Caki2 (cell line): ENCODE data around the gene ZBTB46. TPM values are rescaled to one million over a fixed set of nuclear protein-coding genes. Genes with fewer than 3 reads are reported as not detected.
"Not testable (repeated sequence)": the region's sequence is repeated elsewhere in the genome, so short reads cannot be mapped to it uniquely, and the experiment has no call there.

Experiments used
- DNase-seq: peaks from one replicate; pipeline ENCODE4 v3.0.0-alpha.2; 2015; ENCODE audit warnings: low read depth
- in situ Hi-C: cut with HindIII; loops from 2 replicates; pipeline ENCODE4 v1.10.0; 2016; ENCODE audit warnings: low sequenced_read_pairs, low pct_unique_long_range_greater_than_20kb, mixed read lengths
- total RNA-seq: library from RNA; depleted of rRNA; stranded (reverse); fragments of >200 nt; shearing (Covaris generic); gene quantifications from 2 replicates; pipeline ENCODE4 v1.2.3, GENCODE V29; 2014; ENCODE audit warnings: low replicate concordance

The ZBTB46 gene
- total RNA-seq, 1 experiment from 2014 or later, result 9.6 TPM

DNA sequence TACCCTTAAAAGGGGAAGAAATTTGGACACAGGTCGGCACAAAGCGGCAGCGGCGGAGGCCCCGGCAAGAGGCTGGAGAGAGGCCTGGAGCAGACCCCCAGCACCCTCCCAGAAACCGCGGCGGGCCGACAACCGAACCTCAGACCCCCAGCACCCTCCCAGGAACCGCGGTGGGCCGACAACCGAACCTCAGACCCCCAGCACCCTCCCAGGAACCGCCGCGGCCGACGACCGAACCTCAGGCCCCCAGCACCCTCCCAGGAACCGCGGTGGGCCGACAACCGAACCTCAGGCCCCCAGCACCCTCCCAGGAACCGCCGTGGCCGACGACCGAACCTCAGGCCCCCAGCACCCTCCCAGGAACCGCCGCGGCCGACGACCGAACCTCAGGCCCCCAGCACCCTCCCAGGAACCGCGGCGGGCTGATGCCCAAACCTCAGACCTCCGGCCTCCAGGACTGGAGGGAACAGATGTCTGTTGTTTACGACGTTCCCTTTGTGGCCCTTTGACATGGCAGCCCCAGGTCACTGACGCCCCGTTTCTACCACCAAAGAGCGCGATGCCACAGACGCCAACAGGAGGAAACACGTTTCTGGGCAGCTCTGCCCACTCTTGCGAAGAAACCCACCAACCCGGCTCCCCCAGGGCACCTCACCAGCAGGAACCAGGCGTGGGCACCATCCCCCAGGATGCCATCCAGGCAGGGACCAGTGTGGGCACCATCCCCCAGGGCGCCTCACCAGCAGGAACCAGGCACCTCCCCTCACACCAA is 28.4 kb downstream of the ZBTB46 start:
- no peak for DNase-seq
- in situ Hi-C loops, result no loop called here

- DNase-seq, result peak; percentile 60
- in situ Hi-C loops, result not testable (repeated sequence)
These were observed 29.9 kb downstream of the ZBTB46 start for GRCh38 chr20:63801174-63801573.

- in situ Hi-C loops, DNase-seq: not testable (repeated sequence)
These were observed 30.7 kb downstream of the ZBTB46 start for GRCh38 chr20:63800411-63800810.

DNA sequence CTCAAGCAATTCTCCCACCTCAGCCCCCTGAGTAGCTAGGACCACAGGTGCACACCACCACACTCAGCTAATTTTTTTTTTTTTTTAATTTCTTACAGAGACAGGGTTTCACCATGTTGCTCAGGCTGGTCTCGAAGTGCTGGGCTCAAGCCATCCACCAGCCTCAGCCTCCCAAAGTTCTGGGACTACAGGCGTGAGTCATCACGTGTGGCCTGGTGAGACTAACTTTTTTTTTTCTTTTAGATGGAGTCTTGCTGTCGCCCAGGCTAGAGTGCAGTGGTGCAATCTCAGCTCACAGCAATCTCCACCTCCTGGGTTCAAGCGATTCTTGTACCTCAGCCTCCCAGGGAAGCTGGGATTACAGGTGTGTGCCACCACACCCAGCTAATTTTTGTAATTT is 31.9 kb downstream of the ZBTB46 start:
- DNase-seq, in situ Hi-C loops: not testable (repeated sequence)

DNA sequence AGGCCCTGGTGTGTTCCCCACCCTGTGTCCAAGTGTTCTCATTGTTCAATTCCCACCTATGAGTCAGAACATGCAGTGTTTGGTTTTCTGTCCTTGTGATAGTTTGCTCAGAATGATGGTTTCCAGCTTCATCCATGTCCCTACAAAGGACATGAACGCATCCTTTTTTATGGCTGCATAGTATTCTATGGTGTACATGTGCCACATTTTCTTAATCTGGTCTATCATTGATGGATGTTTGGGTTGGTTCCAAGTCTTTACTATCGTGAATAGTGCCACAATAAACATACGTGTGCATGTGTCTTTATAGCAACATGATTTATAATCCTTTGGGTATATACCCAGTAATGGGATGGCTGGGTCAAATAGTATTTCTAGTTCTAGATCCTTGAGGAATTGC is 33.9 kb downstream of the ZBTB46 start:
- in situ Hi-C loops, DNase-seq: not testable (repeated sequence)

DNA sequence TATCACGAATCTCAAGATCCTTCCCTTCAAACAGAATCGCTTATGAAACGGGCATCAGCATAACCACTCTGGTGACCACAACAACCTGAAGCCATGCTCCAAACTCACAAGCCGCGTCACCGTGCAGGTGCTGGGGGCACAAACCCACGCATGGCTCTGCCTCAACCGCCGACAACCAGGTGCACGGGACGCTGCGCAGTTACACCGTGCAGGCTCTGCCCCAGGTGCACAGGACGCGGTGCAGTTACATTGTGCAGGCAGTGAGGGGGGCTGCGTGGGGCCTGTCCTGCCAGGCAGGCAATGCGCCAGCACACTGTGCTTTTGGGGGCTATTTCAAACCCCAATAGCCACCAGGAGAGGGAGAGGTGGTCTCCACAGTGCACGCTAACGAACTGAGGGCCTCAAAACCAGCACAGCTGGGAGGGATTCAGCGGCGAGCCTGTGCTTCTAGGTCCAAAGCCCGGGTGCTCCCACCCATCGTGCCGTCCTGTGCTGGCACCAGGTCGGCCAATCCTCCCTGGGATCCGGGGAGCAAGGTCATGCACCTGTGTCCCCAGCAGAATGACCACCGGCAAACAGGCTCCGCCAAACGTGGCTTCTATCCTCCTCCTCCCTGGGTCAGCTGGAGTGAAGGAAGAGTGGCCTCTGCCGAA is 35.8 kb downstream of the ZBTB46 start:
- in situ Hi-C loops, result no loop called here
- no peak for DNase-seq

- in situ Hi-C loops, result no loop called here
These were observed 36.5 kb downstream of the ZBTB46 start for GRCh38 chr20:63794614-63795013.

DNA sequence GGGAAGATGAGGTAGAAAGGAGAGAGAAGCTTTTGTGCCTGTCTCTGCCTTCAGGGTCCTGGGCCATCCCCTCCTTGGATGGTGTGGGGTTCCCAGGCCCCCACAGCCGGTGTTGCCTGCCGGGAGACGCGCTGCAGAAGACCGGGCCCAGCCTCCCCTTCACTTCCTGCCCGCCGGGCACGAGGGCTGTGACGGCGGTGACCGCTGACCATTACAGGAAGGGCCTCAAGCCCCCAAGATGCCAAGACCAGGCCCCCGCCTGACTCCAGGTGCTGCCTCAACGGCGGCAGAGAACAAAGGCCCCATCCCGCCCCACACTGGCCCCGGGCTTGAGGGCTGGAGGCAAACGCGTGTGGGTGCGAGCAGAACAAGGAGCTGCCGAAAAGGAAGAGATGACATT is 38.2 kb downstream of the ZBTB46 start:
- in situ Hi-C loops, result no loop called here
- DNase-seq, result no peak

More at GRCh38 chr20:63794614-63795013, 36.5 kb downstream of the ZBTB46 start:
- DNase-seq, result no peak

DNA sequence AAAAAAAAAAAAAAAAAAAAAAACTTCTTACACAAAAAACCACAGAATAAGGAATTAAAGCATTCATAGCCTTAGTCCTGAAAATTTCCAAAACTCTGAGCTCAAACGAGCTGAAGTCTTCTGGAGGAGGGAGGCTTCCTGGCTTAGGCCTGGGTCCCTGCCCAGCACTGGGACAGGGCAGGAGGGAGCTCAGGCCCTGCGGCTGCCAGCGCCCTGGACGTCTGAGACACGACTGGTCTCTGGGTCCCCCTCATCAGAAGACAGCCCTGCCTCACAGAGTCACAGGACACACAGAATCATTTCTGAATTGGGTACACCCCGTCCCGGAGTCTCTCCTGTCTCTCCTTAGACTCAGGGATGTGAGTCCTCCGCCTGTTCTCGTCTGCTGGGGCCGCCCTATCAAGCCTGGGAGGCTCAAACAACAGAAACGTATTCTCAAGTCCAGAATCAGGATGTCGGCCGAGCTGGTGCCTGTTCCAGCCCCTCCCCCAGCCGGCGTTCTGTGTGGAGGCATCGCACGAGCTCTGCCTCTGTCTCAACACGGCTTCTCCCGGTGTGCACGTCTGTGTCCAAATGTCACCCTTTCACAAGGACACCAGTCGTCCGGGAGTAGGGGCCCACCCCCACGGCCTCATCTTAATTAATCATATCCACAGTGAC is 39.4 kb downstream of the ZBTB46 start:
- DNase-seq, result no peak
- in situ Hi-C loops, result no loop called here

DNA sequence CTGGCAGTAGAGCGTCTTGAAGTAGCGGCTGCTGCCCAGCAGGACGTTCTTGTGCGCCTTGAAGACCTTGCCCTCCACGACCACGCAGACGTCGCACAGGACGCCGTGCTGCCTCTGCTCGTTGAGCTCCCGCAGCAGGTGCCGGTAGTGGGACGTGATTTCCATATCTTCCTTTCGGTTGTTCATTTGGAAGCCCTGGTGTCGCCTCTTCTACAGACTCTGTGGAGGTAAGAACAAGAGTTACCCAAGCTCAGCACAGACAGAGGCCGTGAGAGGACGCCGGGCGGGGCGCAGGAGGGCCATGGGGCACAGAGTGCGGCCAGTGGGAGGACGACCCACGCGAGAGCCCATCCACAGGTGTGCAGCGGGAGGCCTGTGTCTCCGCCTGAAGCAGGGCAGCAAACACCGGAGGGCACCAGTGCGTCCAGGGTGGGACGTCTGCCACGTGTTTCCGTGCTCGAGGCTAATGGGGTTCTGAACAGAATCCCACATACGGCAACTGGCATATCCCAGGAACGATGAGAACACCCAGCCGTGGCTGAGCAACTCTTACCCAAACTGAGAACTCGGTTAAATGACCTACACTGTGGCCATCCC is 40.4 kb downstream of the ZBTB46 start:
- DNase-seq, result no peak
- in situ Hi-C loops, result no loop called here

DNA sequence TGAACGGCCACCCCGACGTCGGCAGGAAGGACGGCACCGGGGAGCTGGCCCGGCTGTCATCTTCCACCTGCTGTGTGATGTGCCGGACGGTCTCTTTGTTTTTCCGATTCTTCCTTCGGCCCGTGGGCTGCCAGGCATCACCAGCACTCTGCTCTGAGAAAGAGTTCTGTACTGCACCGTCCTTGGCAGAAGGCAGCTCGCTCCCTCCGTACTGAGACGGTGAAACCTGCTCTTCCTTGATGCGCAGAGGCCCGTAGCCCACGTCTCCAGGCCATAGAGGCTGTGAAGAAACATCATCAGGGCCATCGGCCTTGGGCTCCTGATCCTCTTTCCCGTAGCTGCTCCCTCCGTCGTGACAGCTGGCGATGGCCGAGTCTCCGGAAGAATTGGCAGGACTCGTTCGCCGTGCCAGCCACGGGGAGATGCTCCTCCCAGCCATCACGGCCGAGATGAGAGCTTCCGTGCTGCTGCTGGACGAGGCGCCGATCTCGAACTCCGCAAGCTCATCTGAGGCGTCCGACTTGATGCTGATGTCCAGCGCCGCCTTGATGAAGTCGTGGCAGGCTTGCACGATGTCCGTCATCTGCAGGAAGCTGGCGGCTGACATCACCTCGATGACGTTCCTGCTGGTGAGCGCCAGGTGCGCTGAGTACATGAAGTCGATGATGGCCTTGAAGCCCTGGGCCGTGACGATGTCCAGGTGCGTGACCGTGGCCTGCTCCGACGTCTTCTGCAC is 41.1 kb downstream of the ZBTB46 start:
- no peak for DNase-seq
- in situ Hi-C loops, result no loop called here

- in situ Hi-C loops, result no loop called here
- DNase-seq, result no peak
These were observed 43.3 kb downstream of the ZBTB46 start for GRCh38 chr20:63787749-63788148.

GRCh38 chr20:63787302-63787701 is 43.8 kb downstream of the ZBTB46 start:
- in situ Hi-C loops, result no loop called here
- no peak for DNase-seq

GRCh38 chr20:63785691-63786131 is 45.4 kb downstream of the ZBTB46 start:
- DNase-seq, result no peak
- in situ Hi-C loops, result no loop called here

GRCh38 chr20:63783970-63784369 is 47.1 kb downstream of the ZBTB46 start:
- in situ Hi-C loops, result no loop called here

DNA sequence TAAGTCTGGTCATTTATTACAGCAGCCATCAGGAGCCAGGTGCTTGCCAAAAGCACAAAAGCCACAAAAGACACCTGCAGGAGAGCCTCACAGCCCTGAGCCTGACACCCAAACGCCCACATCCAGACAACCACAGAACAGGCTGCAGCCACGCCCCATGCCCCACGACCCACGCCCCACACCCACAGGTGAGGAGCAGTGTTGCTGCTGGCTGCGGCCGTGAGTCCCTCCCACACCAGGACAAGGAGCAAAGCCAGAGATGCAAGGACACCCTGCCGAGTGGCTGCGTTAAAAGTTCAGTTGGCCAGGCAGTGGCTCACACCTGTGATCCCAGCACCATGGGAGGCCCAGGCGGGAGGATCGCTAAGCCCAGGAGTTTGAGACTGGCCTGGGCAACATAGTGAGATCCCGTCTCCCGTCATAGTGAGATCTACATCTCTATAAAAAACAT is 48.5 kb downstream of the ZBTB46 start:
- in situ Hi-C loops, result no loop called here
- no peak for DNase-seq

More at GRCh38 chr20:63783970-63784369, 47.1 kb downstream of the ZBTB46 start:
- no peak for DNase-seq

- no peak for DNase-seq
- in situ Hi-C loops, result no loop called here
These were observed 49.0 kb downstream of the ZBTB46 start for GRCh38 chr20:63782051-63782471.

DNA sequence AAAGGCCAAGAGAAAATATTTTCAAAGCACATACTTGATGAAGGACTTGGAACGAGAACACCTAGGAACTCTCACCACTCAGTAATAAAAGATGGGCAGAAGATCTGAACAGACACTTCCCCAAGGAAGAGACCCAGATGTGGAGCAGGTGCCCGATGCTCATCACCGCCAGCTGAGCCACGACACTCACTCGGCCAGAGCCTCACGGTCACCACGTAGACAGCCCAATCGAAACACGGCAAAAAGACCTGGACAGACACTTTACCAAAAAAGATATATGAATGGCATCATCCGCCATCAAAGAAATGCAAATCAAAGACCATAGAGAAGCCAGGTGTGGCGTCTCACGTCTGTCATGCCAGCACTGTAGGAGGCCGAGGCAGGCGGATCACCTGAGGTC is 49.9 kb downstream of the ZBTB46 start:
- in situ Hi-C loops, result no loop called here

More for the DNA sequence above, 49.9 kb downstream of the ZBTB46 start:
- DNase-seq, result no peak
